Central memory CD8-positive, alpha-beta T cell (primary cell): ENCODE results near the gene CMSS1.

Source experiments
- ATAC-seq: fragments of 150-1000 bp; cut with Tn5 transposase; replicated peaks from 2 replicates; pipeline ENCODE4 v1.10.0; 2022; ENCODE audit warnings: mild to moderate bottlenecking, moderate FRiP score, moderate number of reproducible peaks; ENCODE audit not compliant: poor library complexity, severe bottlenecking; ENCODE audit errors: extremely low read depth
- DNase-seq, 2 donors: peaks; one replicate each; pipeline ENCODE4 v3.0.0; 2021; ENCODE audit warnings: low spot score in 2 of 2
- H3K27ac Mint-ChIP-seq: one replicate; pipeline ENCODE4 v1.8.0; 2022; ENCODE audit warnings: low read depth, mild to moderate bottlenecking, moderate library complexity, mixed read lengths
- H3K27me3 Mint-ChIP-seq: one replicate; pipeline ENCODE4 v1.8.0; 2022; ENCODE audit warnings: mixed read lengths
- H3K36me3 Mint-ChIP-seq: one replicate; pipeline ENCODE4 v1.8.0; 2022; ENCODE audit warnings: mild to moderate bottlenecking, moderate library complexity, mixed read lengths; ENCODE audit not compliant: insufficient read depth
- H3K4me1 Mint-ChIP-seq: one replicate; pipeline ENCODE4 v1.8.0; 2022; ENCODE audit warnings: mixed read lengths
- H3K4me3 Mint-ChIP-seq: one replicate; pipeline ENCODE4 v1.8.0; 2022; ENCODE audit warnings: mild to moderate bottlenecking, moderate library complexity, mixed read lengths
- H3K9me3 Mint-ChIP-seq: one replicate; pipeline ENCODE4 v1.8.0; 2022; ENCODE audit warnings: mixed read lengths

CMSS1 gene

GRCh38 chr3:99845999-99846398 is 28.3 kb downstream of the CMSS1 start:
- ATAC-seq (no peak), DNase-seq (no peak)
- H3K27me3 Mint-ChIP-seq, result no peaks in the 10 kb centered on the region
- no peak overlapping the region for H3K27ac Mint-ChIP-seq
- peaks cover 2% of the 10 kb centered on the region for H3K36me3 Mint-ChIP-seq
- no peaks in the 10 kb centered on the region for H3K9me3 Mint-ChIP-seq
- no peaks in the 10 kb centered on the region for H3K4me1 Mint-ChIP-seq
- no peak overlapping the region for H3K4me3 Mint-ChIP-seq

GRCh38 chr3:99846477-99847160 is 29.0 kb downstream of the CMSS1 start:
- no peak for DNase-seq
- no peak overlapping the region for H3K4me3 Mint-ChIP-seq
- H3K9me3 Mint-ChIP-seq, result no peaks in the 10 kb centered on the region
- ATAC-seq, result no peak
- H3K27me3 Mint-ChIP-seq, result no peaks in the 10 kb centered on the region
- H3K27ac Mint-ChIP-seq, result no peak overlapping the region
- H3K4me1 Mint-ChIP-seq, result no peaks in the 10 kb centered on the region
- peaks cover 2% of the 10 kb centered on the region for H3K36me3 Mint-ChIP-seq

DNA sequence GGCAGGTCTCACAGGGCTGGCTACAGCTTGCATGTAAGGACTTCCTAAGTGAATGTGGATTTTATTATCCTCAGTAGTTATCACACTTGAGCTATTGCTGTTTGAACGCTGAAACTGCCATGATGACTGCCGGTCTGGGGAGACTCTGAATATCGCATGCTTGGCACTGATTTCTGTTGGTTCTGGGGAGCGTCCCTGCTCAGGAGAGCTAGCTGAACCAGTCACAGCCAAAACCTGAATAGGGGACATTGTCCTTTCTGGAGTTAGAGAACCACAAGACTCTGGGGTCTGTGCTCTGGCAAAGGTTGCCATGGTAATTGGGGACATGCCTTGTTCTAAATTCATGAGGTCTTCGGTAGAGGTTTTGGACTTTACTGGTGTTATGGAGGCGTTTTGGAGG is 30.8 kb downstream of the CMSS1 start:
- ATAC-seq (no peak), DNase-seq (no peak)
- Mint-ChIP-seq H3K36me3 (no peaks in the 10 kb centered on the region), H3K27me3 (no peaks in the 10 kb centered on the region), H3K9me3 (no peaks in the 10 kb centered on the region), H3K4me3 (no peak overlapping the region), H3K4me1 (no peaks in the 10 kb centered on the region), H3K27ac (no peak overlapping the region)

GRCh38 chr3:99850608-99851007 is 32.9 kb downstream of the CMSS1 start:
- no peaks in the 10 kb centered on the region for H3K27me3 Mint-ChIP-seq
- H3K4me1 Mint-ChIP-seq, result no peaks in the 10 kb centered on the region
- no peaks in the 10 kb centered on the region for H3K36me3 Mint-ChIP-seq
- DNase-seq (no peak), ATAC-seq (no peak)
- no peaks in the 10 kb centered on the region for H3K9me3 Mint-ChIP-seq
- H3K27ac Mint-ChIP-seq, result no peak overlapping the region
- H3K4me3 Mint-ChIP-seq, result no peak overlapping the region

DNA sequence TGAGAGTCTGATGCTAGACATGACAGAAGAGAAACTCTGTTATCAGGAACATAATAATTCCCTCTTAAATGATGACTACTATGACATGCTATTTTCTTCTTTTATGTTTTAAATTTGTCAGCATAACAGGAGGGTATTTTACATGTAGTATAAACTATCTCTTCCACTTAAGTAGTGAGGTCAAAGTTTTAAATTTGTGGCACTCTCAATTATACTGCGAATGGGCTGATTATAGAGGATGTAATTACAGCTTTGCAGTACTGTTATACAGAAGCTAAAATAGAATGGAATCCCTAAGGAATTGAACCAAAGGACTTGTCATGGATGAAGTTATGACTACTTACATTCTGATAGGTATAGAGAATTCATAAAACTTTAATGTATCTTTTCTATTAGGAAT is 34.3 kb downstream of the CMSS1 start:
- H3K36me3 Mint-ChIP-seq, result no peaks in the 10 kb centered on the region
- no peaks in the 10 kb centered on the region for H3K9me3 Mint-ChIP-seq
- no peak overlapping the region for H3K4me3 Mint-ChIP-seq
- no peak for DNase-seq
- no peak overlapping the region for H3K27ac Mint-ChIP-seq
- H3K4me1 Mint-ChIP-seq, result no peaks in the 10 kb centered on the region
- ATAC-seq, result no peak
- H3K27me3 Mint-ChIP-seq, result no peaks in the 10 kb centered on the region

DNA sequence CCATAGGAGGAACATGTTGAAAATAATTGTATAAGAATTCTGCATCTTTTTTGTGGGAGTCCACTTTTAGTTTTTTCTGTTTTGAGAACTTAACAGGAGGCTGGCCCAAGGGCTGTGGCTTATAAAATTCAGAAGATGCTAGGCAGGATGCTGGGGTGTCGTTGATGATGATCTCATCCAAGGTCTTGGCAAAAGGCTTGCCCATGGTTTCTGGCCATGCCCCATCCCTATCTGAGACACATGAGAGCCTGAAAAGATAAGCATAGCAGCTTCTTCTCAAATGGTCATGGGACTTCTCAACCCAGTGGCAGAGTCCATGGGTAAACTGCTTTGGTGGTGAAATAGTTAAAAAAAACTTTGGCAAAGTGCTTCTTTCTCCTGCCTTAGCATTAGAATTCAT is 35.2 kb downstream of the CMSS1 start:
- Mint-ChIP-seq H3K4me3 (no peak overlapping the region), H3K36me3 (no peaks in the 10 kb centered on the region), H3K4me1 (no peaks in the 10 kb centered on the region), H3K9me3 (no peaks in the 10 kb centered on the region), H3K27ac (no peak overlapping the region), H3K27me3 (no peaks in the 10 kb centered on the region)
- DNase-seq (no peak), ATAC-seq (no peak)

DNA sequence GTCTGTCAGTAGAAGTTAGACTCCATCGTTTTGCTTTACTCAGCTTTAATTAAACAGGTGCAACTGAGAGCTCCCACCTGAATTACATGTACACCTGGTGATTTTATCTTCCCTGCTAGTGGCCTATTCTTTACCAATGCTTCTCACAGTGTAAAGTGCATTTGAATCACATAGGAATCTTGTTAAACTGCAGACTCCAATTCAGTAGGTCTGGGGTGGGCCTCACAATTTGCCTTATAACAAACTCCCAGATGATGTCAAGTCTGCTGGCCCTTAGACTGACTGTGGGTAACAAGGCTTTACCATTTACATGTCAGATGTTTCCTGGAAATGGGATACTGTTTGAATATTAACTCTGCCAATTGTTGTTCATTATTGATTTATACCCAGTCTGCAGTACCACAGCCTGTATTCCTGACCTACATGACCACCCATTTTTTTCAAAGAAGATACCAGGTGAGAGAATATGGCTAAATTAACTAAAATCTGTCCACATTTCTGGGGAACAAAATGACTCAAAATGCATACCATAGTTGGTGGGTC is 37.2 kb downstream of the CMSS1 start:
- H3K4me1 Mint-ChIP-seq, result no peaks in the 10 kb centered on the region
- no peak overlapping the region for H3K27ac Mint-ChIP-seq
- no peak overlapping the region for H3K4me3 Mint-ChIP-seq
- ATAC-seq (no peak), DNase-seq (no peak)
- no peaks in the 10 kb centered on the region for H3K9me3 Mint-ChIP-seq
- no peaks in the 10 kb centered on the region for H3K36me3 Mint-ChIP-seq
- no peaks in the 10 kb centered on the region for H3K27me3 Mint-ChIP-seq

GRCh38 chr3:99855900-99856299 is 38.2 kb downstream of the CMSS1 start:
- ATAC-seq, result no peak
- Mint-ChIP-seq H3K4me3 (no peak overlapping the region), H3K9me3 (no peaks in the 10 kb centered on the region), H3K4me1 (no peaks in the 10 kb centered on the region), H3K36me3 (no peaks in the 10 kb centered on the region), H3K27ac (no peak overlapping the region), H3K27me3 (no peaks in the 10 kb centered on the region)
- no peak for DNase-seq

- H3K9me3 Mint-ChIP-seq, result no peaks in the 10 kb centered on the region
- H3K4me1 Mint-ChIP-seq, result no peaks in the 10 kb centered on the region
- no peaks in the 10 kb centered on the region for H3K36me3 Mint-ChIP-seq
- no peak overlapping the region for H3K27ac Mint-ChIP-seq
- no peak overlapping the region for H3K4me3 Mint-ChIP-seq
- ATAC-seq (no peak), DNase-seq (no peak)
- no peaks in the 10 kb centered on the region for H3K27me3 Mint-ChIP-seq
These were observed 39.0 kb downstream of the CMSS1 start for GRCh38 chr3:99856437-99857220.

- Mint-ChIP-seq H3K27me3 (no peaks in the 10 kb centered on the region), H3K4me1 (no peaks in the 10 kb centered on the region), H3K27ac (no peak overlapping the region), H3K4me3 (no peak overlapping the region), H3K36me3 (no peaks in the 10 kb centered on the region), H3K9me3 (no peaks in the 10 kb centered on the region)
- no peak for ATAC-seq
- no peak for DNase-seq
These were observed 39.6 kb downstream of the CMSS1 start for GRCh38 chr3:99857278-99857677.

DNA sequence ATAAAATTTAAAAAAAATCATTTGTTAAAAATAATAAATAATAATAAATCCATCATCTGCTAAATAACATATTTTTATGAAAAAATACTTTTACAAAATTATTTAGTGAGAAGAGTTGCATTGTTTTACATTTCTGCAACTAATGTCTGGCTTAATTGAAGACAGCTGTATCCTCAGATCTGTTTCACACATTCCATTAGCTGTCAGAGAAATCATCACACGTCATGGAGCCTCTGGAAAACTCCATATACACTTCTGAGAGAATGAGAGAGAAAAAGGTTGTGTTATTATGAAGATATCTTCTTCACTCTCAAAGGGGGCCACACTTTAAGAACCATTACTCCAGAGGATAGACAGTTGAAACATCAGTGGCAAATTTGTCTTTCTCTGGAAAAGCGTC is 40.8 kb downstream of the CMSS1 start:
- Mint-ChIP-seq H3K4me1 (no peaks in the 10 kb centered on the region), H3K27ac (no peak overlapping the region), H3K4me3 (no peak overlapping the region), H3K27me3 (no peaks in the 10 kb centered on the region), H3K9me3 (no peaks in the 10 kb centered on the region), H3K36me3 (no peaks in the 10 kb centered on the region)
- no peak for ATAC-seq
- DNase-seq, result no peak

GRCh38 chr3:99859825-99860224 is 42.2 kb downstream of the CMSS1 start:
- ATAC-seq, result no peak
- H3K4me1 Mint-ChIP-seq, result peaks cover 5% of the 10 kb centered on the region
- DNase-seq, result no peak
- H3K27ac Mint-ChIP-seq, result no peak overlapping the region
- no peaks in the 10 kb centered on the region for H3K36me3 Mint-ChIP-seq
- no peaks in the 10 kb centered on the region for H3K9me3 Mint-ChIP-seq
- no peak overlapping the region for H3K4me3 Mint-ChIP-seq
- no peaks in the 10 kb centered on the region for H3K27me3 Mint-ChIP-seq

- H3K27ac Mint-ChIP-seq, result no peak overlapping the region
- ATAC-seq (no peak), DNase-seq (no peak)
- no peaks in the 10 kb centered on the region for H3K27me3 Mint-ChIP-seq
- no peak overlapping the region for H3K4me3 Mint-ChIP-seq
- no peaks in the 10 kb centered on the region for H3K36me3 Mint-ChIP-seq
- peaks cover 11% of the 10 kb centered on the region for H3K4me1 Mint-ChIP-seq
- no peaks in the 10 kb centered on the region for H3K9me3 Mint-ChIP-seq
These were observed 43.6 kb downstream of the CMSS1 start for GRCh38 chr3:99861216-99861615.
